ENCODE measurements around the gene FLYWCH1. TPM values are rescaled to one million over a fixed set of nuclear protein-coding genes. Genes with fewer than 3 reads are reported as not detected.
A peak's percentile ranks its signal among the peaks of the same experiment; 100 is the strongest.
"Not testable (repeated sequence)": the region's sequence is repeated elsewhere in the genome, so short reads cannot be mapped to it uniquely, and the experiment has no call there.

The FLYWCH1 gene
- total and polyA plus RNA-seq, 2 experiments from 2014 or later, result 34.7 to 58.7 TPM

DNA sequence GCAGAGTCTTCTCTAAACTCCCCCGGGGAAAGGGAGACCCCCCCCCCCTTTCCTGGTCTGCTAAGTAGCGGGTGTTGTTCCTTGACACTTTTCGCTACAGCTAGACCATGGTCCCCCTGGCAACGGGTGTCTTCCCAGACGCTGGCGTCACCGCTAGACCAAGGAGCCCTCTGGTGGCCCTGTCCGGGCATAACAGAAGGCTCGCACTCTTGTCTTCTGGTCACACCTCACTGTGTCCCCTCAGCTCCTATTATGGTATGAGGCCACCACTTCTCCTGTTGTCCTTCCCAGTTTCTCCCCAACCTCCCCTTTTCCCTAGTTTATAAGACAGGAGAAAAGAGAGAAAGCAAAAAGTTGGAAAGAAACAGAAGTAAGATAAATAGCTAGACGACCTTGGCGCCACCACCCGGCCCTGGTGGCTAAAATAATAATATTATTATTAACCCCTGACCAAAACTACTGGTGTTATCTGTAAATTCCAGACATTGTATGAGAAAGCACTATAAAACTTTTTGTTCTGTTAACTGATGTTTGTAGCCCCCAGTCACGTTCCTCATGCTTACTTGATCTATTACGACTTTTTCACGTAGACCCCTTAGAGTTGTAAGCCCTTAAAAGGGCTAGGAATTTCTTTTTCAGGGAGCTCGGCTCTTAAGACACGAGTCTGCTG lies 4.5 kb upstream of the FLYWCH1 start:
- H3K4me1 ChIP-seq (ENCODE audit: low read depth); H3K9me3 ChIP-seq (ENCODE audit: low read depth); H3K36me3 ChIP-seq; H3K4me3 ChIP-seq; H3K27me3 ChIP-seq: not testable (repeated sequence)
- peak; percentile 53 to 63 for DNase-seq (ENCODE audit: low read depth in 1 of 2, low spot score in 1 of 2)
- TF ChIP-seq, protein P1, sequence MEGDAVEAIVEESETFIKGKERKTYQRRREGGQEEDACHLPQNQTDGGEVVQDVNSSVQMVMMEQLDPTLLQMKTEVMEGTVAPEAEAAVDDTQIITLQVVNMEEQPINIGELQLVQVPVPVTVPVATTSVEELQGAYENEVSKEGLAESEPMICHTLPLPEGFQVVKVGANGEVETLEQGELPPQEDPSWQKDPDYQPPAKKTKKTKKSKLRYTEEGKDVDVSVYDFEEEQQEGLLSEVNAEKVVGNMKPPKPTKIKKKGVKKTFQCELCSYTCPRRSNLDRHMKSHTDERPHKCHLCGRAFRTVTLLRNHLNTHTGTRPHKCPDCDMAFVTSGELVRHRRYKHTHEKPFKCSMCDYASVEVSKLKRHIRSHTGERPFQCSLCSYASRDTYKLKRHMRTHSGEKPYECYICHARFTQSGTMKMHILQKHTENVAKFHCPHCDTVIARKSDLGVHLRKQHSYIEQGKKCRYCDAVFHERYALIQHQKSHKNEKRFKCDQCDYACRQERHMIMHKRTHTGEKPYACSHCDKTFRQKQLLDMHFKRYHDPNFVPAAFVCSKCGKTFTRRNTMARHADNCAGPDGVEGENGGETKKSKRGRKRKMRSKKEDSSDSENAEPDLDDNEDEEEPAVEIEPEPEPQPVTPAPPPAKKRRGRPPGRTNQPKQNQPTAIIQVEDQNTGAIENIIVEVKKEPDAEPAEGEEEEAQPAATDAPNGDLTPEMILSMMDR (IDR thresholded peaks at IDR 0.05; ENCODE audit: low read depth, low read length), result peak; percentile 45
- H3K27ac ChIP-seq, result peak overlapping the region; percentile 93

GRCh38 chr16:2910441-2910969 lies 1.2 kb upstream of the FLYWCH1 start:
- no peak overlapping the region for H3K27ac ChIP-seq
- no peak overlapping the region for H3K4me3 ChIP-seq
- TF ChIP-seq, protein P1 (IDR thresholded peaks at IDR 0.05; ENCODE audit: low read depth, low read length), result no peak
- H3K27me3 ChIP-seq, result no peaks in the 10 kb centered on the region
- H3K36me3 ChIP-seq, result peaks cover 6% of the 10 kb centered on the region
- peaks cover 11% of the 10 kb centered on the region for H3K4me1 ChIP-seq (ENCODE audit: low read depth)
- H3K9me3 ChIP-seq (ENCODE audit: low read depth), result no peaks in the 10 kb centered on the region
- no peak for DNase-seq (ENCODE audit: low read depth in 1 of 2, low spot score in 1 of 2)

DNA sequence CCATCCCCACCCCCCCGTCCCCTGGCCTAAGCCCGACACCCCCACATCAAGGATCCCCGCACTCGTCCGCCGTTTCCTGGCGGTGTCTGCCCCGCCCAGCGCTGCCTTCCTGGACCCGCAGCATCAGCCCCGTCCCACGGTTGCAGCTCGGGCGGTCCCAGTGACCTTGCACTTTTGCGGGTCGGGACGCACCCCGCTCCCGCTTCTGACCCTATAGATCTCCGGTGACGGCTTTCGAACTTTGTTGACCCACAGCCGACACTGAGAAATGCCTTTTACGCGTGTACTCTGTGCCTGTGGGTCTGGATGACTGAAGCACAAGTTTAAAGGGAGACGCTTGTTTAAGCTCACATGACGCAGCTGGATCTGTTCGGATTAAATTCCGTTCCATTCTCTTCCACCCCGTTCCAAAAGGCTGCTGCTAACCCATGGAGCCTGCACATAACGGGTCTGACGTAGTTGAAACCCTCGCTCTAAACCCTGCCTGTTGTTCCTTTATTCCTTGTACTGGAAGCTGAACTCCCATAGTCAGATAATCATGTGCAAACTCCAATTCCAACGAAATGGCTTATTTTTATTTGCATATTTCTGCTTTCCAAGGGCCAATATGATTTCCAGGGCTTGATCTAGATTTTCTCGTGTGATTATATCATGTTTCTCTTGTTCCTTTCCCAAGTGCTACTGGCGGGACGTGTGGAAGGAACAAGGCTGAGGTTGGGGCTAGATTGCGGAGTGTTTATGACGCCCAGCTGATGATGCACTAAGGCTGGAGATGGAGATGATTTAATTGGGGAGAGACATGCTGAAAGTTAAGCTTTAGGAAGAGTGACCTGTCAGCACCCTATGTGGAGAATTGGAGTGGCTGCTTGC lies 834 bp downstream of the FLYWCH1 start:
- Histone ChIP-seq H3K4me1 (ENCODE audit: low read depth) (peaks cover 8% of the 10 kb centered on the region), H3K36me3 (peaks cover 6% of the 10 kb centered on the region), H3K27ac (no peak overlapping the region), H3K4me3 (peak overlapping the region; percentile 94), H3K27me3 (no peaks in the 10 kb centered on the region), H3K9me3 (ENCODE audit: low read depth) (no peaks in the 10 kb centered on the region)
- TF ChIP-seq, protein P1 (IDR thresholded peaks at IDR 0.05; ENCODE audit: low read depth, low read length), result no peak
- DNase-seq (ENCODE audit: low read depth in 1 of 2, low spot score in 1 of 2), result peak; percentile 44 to 79

GRCh38 chr16:2913603-2914002 lies 1.9 kb downstream of the FLYWCH1 start:
- H3K4me1 ChIP-seq (ENCODE audit: low read depth), result peaks cover 6% of the 10 kb centered on the region
- H3K27me3 ChIP-seq, result no peaks in the 10 kb centered on the region
- TF ChIP-seq, protein P1 (IDR thresholded peaks at IDR 0.05; ENCODE audit: low read depth, low read length), result no peak
- H3K36me3 ChIP-seq, result peaks cover 6% of the 10 kb centered on the region
- no peak for DNase-seq (ENCODE audit: low read depth in 1 of 2, low spot score in 1 of 2)
- no peak overlapping the region for H3K27ac ChIP-seq
- no peaks in the 10 kb centered on the region for H3K9me3 ChIP-seq (ENCODE audit: low read depth)
- no peak overlapping the region for H3K4me3 ChIP-seq

- H3K27me3 ChIP-seq, result no peaks in the 10 kb centered on the region
- H3K9me3 ChIP-seq (ENCODE audit: low read depth), result no peaks in the 10 kb centered on the region
- TF ChIP-seq, protein P1 (IDR thresholded peaks at IDR 0.05; ENCODE audit: low read depth, low read length), result no peak
- DNase-seq (ENCODE audit: low read depth in 1 of 2, low spot score in 1 of 2), result no peak
- H3K27ac ChIP-seq, result no peak overlapping the region
- peaks cover 6% of the 10 kb centered on the region for H3K4me1 ChIP-seq (ENCODE audit: low read depth)
- no peak overlapping the region for H3K4me3 ChIP-seq
- H3K36me3 ChIP-seq, result peaks cover 6% of the 10 kb centered on the region
Observed at GRCh38 chr16:2914233-2914632, 2.5 kb downstream of the FLYWCH1 start.

Data from cardiac muscle cell (in vitro differentiated cells and primary cell).